ENCODE results near the gene RPL7A.

The RPL7A gene

DNA sequence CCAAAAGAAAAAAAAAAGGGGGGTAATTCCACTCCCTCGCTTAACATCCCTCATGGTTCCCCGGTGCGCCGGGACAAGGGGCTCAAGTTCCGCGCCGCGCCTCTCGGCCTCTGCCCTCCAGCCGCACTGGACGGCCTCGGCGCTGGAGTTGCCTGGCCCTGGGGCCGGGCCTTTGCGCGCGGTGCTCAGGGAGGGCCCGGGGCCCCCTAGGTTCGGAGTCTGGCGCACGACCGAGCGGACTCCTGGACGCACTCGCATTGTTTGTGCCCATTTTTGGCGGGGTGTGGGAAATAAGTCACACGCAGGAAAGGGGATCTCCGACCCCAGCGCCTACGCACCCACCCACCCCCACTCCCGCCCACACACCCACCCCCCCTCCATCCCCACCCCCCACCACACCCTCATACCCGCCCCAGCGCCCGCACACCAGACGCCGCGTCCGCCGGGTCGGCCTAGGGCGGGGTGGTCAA is 468 bp upstream of the RPL7A start:
- DNase-seq (ENCODE audit: low spot score), result no peak

DNA sequence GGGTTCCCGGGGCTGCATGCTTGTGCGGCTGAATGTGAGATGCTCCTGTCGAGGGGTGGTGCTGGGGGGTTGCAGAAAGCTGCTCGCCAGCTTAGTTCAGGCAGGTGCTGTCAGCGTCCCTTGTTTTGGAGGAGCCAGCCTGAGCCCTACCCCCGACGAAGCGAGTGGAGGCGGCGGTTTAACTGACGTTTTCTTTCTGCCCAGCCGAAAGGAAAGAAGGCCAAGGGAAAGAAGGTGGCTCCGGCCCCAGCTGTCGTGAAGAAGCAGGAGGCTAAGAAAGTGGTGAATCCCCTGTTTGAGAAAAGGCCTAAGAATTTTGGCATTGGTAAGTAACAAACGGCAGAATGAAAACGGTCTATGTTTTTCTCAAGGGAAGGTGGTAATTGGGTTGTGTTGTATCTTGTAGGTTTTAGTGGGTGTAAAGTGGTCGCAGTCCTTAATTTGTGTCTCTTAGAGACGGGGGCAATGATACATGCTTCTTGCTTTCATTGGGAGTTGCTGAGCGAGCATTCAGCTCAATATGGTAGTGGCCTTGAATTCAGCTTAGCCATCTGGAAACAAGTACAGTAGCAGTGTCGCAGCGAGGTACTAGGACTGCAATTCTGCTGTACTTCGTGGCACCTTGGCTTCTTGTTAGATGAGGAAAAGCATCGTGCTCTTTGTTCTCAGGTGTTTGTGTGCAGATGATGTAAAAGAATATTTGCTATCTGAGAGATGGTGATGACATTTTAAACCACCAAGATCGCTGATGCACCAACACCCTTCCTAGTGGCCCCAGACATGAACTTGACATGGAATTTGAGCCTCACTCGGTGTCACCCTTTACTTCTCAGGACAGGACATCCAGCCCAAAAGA is 928 bp downstream of the RPL7A start:
- DNase-seq (ENCODE audit: low spot score), result no peak

DNA sequence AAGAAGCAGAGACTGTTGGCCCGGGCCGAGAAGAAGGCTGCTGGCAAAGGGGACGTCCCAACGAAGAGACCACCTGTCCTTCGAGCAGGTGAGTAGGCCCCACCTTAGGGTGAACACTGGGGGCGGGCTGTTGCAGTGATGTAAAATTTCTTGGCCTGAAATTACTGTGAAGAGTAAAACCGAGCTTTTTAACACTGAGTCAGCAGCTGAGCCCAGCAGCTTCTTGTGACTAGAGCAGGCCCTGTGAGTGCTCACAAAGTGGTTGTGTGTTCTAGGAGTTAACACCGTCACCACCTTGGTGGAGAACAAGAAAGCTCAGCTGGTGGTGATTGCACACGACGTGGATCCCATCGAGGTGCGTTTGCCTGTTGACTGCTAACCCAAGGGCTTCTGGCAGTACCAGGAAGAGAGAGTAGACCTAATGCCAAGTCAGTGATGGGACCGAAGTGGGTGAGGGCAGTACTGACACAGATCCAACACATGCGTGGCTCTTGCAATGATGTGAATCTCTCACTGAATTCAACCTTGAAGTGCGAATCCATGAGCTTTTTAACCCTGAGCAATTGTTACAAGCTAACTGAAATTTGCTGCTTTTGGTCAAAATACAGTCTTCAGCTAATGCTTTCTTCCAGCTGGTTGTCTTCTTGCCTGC is 2.1 kb downstream of the RPL7A start:
- no peak for DNase-seq (ENCODE audit: low spot score)

DNA sequence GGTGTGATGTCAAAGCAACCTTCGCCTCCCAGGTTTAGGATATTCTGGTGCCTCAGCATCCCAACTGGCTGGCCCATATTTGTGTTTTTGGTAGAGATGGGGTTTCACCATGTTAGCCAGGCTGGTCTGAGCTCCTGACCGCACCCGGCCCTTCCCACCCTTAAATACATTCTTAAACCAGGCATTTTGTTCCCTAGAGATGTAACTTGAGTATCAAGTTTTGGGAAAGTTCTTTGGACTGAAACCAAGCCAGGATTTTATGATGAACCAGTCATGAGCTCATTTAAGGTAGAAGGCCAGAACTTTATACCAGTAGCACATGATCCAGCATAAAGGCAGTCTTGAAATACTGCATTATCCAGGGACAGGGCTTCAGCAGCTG is 3.5 kb downstream of the RPL7A start:
- DNase-seq (ENCODE audit: low spot score), result no peak

DNA sequence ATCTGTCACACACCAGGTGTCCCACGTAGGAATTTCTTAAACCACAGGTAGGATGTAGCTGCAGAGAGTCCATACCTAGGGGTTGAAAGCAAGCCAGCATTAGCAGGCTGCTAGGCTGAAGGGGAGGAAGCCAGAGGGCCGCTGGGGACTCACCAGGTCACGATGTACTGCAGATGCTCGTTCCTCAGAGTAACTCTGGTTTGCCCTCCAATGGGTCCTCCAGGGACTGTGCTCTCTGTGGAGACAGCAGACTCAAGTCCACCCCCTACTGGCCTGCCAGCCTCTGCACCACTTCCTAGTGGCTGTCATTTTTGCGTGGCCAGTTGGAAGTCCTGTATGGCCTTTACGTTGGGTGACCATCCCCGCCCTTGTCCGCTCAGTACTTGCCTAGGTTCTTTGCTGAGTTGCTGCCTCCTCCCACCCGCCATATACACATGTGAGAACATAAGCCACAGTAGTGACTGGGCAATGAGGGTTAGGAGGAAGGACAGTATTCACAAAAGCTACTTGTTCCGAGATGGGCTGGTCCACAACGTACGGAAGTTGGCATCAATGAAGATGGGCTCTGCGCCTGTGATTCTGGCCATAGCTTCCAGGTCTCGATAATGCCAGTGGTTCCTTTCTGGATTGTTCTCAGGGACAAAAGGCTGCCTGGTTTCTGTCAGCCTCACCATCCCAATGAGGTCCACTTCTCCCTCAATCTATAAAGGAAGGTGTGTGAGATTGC is 4.1 kb downstream of the RPL7A start:
- peak; percentile 76 for DNase-seq (ENCODE audit: low spot score)

DNA sequence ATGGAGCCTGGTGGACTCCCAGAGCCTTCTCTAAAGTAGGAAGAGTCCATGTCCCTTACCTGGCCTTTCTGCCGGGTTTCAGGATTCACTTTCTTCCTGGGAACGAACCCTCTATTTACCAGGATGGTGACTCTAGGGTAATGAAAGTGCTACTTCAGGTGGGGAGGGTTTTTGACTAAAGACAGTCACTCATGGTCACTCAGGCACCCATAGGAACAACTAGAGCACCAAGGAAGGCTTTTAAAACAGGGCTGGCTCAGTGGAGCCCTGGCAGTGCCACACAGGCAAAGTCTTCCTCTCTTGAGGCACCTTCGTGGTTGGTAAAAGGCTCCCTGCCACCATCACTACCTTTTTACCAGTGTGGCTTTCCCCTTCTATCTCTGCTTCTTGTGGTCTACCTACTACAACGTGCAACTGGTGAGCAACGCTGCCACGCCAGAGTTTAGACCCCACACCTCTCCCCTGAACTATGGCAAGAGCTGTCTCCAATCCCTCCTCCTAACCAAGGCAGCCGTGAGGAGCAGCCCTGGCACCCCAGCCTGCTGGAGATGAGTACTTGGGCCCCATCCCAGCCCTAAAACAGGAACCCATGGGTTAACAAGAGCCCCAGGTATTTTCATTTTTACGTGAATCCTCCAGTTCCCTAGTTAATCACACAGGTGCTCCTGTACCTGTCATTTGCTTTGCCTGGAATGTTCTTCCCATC is 4.8 kb downstream of the RPL7A start:
- no peak for DNase-seq (ENCODE audit: low spot score)

DNA sequence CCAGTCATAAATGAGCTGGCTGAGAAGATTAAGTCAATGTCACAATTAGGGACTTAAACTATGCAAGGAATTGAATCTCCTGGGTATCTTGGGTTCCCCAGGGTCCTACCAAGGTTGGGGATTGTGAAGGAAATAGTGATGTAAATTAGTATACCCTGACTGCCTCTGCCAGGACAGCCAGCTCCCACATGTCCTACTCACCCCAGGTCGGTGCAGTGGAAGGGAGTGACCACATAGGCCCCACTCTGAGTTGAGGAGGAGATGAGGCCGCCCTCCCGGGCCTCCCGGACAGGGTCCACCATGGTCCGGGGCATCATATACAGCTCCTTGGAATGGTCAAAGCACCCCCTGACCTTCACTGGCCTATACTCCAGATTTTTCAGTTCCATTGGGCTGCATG is 5.5 kb downstream of the RPL7A start:
- no peak for DNase-seq (ENCODE audit: low spot score)

DNA sequence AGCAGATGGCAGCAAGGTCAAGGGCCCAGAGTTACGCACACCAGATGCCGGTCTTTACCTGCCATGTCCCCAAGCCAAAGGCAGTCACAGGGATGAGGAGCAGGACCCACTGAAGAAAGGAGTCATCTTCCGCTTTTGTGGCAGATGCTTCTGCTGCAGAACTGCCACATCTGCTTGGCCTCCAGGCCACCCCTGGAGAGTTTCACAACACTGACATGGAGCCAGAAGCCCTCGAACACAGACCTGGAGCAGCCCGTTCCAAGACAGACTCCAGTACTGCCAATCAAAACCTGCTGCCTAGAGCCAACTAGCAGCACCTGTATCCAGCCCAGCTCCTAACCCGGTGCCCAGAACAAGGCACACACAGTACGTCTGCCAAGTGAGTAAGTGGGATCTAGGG is 6.7 kb downstream of the RPL7A start:
- no peak for DNase-seq (ENCODE audit: low spot score)

DNA sequence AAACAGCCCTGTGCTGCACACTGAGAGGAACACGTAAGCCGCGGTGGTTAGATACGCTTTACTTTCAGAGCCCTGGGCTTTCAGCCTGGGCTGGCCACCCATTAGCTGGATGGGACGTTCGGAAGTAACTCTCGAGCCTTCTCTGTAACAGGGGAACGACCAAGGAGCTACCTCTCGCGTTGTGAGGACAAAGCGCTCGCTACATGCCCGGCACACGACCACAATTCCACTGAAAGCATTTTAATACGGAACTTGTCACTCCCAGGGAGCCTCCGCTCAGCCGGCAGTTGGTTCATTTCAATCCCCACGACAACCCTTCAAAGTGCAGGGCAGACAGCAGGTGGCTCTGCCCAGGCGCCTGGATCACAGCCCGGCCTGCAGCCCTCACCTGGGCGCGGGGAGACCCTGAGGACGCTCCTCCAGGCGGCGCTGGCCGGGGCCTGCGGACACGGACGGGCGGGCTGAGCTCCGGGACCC is 7.9 kb downstream of the RPL7A start:
- peak; percentile 55 for DNase-seq (ENCODE audit: low spot score)

DNA sequence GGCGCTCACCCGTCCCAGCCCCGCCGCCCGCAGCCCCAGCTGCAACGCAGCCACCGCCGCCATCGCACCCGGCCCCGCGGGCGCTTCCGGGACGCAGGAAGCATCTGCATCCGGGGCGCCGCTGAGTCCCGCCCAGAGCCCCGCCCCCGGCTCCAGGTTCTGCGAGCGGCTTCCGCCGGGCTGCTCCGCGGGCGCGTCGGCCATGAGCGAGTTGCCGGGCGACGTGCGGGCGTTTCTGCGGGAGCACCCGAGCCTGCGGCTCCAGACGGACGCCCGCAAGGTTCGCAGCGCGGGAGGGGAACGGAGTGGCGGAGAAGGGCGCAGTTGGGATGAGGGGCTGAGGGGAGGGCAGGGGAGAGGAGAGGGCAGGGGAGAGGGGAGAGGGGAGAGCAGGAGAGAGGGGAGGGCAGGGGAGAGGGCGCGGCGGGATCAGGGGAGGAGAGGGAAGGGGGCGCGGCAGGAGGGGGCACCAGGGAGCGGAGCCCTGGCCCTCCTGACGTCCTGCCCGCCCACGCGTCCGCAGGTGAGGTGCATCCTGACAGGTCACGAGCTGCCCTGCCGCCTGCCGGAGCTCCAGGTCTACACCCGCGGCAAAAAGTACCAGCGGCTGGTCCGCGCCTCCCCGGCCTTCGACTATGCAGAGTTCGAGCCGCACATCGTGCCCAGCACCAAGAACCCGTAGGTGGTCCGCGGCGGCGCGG is 8.5 kb downstream of the RPL7A start, which contains the start of the genes SURF1 and SURF2:
Gene SURF1 (minus strand): TSS at position 97 of the 701 bp plus-strand sequence. CDS start 34 bp downstream, at position 63.
Gene SURF2 (plus strand): TSS at position 160 of the 701 bp plus-strand sequence. CDS start 43 bp downstream, at position 203.
- DNase-seq (ENCODE audit: low spot score), result peak; percentile 81

DNA sequence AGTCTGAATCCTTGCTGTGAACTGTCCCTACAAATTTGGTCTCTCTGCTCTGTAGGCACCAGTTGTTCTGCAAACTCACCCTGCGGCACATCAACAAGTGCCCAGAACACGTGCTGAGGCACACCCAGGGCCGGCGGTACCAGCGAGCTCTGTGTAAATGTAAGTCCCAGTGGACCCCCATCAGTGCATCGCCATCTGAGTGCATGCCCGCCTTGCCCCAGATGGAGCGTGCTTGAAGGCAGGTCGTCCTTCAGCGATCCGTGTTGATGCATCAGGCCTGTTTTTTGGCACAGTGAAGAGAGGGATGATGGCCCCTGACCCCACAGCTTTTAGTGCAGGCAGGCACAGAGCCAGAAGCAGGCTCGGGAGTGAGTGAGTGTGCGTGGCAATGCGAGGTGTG is 9.6 kb downstream of the RPL7A start:
- DNase-seq (ENCODE audit: low spot score), result no peak

DNA sequence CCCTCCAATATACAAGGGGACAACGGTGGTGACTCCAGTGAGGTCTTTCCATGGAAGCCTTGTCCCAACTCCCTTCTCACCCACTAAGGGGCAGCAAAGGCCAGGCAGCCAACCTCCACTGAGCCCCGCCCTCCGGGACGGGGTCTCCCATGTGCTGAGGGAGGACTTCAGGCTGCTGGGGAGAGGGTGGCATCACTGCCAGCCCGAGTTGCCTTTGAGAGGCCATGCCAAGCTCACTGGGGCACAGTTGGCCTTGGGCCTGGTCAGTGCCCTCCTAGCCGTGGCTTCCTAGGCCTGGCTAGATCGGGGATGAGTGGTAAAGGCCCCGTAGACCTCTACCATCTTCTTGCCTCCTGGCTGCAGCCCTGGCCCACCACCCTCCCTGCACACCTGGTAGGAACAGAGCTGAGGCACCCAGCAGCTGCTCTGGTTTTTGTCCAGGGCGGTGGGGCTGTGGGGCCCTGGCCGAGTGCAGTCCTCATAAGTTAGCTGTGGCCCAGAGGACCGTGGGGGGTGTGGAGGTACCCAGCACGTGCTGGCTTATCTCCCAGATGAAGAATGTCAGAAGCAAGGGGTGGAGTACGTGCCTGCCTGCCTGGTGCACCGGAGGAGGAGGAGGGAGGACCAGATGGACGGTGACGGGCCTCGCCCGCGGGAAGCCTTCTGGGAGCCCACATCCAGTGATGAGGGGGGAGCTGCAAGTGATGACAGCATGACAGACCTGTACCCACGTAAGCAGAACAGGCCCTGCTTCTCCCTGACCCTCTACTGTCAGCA is 11.6 kb downstream of the RPL7A start:
- peak; percentile 73 for DNase-seq (ENCODE audit: low spot score)

DNA sequence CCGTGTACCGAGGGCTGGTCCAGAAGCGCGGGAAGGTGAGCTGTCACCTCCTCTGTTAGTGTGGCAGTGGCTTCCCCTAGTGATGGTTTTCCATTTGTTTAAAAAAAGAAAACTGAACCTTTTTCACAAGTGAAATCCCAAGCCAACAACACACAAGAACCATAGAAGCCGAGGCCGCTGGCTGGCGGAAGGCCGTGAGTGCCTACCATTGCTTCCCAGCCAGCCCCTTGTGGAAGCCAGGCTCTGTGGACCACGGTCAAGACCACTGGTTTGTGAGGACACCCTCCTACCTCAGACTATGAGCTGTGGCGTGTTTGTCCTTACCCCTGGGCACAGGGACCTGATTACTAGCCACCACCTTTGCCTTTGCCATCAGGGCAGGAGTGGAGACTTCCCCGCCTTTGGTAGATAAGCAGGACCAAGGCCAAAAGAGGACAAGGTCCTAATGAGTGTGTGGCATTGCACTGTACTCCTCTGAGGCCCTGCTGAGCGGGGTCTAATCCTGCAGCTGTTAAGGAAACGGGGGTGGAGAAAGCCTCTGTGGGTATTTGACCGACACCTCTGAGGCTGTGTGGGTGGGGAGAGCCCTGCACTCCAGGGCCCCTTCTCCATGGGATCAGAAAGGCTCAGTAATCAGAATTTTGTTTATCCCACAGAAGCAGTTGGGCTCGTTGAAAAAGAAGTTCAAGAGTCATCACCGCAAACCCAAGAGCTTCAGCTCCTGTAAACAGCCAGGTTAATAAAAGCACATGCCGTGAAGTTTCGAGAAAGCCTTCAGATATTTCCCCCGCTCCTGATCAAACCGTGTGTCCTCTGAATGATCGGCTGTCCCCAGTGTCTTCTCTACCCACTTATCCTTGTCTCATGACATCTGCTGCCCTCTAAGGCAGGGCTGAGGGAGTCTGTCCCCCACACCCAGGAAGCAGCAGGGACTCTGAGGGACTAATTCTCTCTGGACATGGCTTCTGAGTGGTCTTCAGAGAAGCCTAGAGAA is 12.7 kb downstream of the RPL7A start:
- no peak for DNase-seq (ENCODE audit: low spot score)

DNA sequence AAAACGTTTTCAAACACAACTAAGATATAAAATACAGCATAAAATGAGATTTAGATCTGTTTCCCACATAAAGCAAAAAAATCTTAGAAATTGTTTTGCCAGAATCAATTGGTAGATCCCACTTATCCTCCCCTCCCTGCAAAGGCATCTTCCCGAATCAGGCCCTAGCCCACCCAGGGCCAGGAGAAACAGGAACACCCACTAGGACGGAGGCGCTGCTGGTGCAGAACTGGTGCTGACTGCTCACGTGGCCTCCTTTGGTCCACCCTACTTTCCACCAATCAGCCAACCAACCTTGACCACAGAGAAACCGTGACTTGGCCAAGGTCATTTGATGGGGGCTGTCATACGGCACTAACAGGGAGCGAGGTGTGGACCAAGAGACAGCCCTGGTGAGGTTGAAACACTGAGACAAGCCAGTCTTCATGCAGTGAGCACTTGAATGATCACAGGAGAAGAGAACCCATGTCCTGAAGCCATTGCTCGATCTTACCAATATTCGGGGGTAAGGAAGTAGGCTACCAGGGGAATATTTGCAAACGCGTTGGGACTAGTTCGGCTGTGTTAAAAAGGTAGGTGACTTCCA is 13.6 kb downstream of the RPL7A start:
- no peak for DNase-seq (ENCODE audit: low spot score)

DNA sequence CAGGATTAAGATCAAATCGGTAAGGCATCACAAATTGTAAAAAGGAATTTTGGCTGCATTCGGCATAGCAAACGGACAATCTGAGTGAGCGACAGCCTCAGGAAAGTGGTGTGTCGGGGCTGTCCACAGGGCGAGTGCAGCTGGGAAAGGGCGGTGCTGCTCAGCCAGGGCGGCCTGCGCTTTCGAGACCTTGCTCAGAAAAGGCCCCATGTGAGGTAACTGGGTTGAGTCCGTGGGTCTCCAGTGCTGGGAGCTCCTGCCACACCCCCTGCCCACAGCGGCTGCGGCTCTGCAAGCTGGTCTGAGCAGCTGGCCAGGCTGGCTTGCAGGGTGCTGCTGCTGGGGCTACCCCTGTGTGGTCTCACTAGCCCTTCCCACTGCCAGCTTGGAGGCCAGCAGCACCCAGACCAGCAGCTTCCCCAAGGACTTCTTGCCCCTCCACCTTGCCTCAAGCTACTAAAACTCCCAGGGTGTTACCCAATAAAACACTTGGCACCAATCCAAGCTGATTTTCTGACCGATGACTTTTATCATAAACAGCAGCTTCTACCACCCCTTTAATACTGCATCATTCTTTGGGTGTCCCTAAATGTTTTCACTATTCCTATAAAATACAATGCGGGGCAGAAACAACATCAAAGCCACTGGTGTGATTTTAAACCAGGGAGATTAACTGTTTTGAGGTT is 14.5 kb downstream of the RPL7A start:
- no peak for DNase-seq (ENCODE audit: low spot score)

DNA sequence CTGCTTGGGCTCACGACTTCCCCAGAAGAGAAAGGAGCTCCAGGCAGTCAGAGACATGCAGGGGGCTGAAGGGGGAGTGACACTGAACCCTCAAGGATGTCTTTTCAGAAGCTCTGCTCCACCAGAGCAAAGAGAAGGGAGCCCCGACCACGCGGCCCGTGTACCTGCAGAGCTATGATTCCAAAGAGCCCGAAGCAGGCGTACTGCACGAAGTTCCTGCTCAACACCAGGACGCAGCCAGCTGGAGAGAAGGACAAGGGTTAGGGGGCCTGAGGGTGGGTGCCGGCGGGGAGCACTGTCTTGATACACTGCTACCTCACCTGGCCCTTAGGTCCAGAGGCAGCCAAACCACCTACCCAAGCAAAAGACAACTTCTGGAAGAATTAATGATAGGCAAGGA is 18.4 kb downstream of the RPL7A start:
- DNase-seq (ENCODE audit: low spot score), result no peak

DNA sequence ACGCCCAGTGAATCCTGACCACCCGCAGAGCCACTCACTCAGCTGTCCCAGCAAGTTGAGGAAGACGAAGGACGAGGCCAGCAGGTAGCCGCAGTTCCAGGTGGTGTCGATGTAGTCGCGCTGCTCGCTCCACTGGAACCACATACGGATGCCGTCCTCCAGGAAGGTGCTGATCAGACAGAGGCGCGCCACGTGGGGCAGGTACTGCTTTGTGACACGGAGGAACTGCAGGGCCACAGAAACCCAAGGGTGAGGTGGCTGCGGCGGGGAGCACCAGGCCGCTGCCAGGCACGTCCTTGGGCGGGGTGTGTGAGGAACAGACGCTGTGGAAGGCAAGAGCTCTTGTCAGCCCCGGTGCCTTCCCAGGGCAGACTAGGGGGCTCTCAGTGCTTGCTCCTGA is 19.2 kb downstream of the RPL7A start:
- DNase-seq (ENCODE audit: low spot score), result no peak

DNA sequence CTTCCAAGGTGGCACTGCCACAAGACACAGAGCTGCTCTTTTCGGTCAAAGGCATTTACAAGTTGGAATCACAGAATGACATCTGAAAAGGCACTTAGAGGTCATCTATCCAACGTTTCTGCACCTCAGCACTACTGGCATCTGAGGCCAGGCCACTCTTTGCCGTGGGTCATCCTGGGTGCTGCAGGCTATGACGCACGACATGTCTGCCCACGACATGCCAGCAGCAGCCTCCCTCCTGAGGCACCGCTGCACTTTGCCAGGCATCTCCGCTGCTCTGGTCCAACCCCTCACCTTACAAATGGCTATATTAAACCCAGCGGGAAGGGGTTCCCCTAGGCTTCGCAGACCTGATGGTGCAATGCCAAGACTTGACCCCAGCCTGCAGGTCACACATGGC is 19.8 kb downstream of the RPL7A start:
- no peak for DNase-seq (ENCODE audit: low spot score)

All from cerebellar cortex (tissue), 1 donor.